SKM-1 (cell line): ENCODE data around the gene INA.
"Not testable (repeated sequence)": the region's sequence is repeated elsewhere in the genome, so short reads cannot be mapped to it uniquely, and the experiment has no call there.

Experiments used
- DNase-seq: peaks from one replicate; lab custom pipeline; 2025; ENCODE audit not compliant: unreplicated experiment; lab: John Stamatoyannopoulos, UW

INA gene

GRCh38 chr10:103276896-103277712, at the start of gene INA:
INA (plus strand) TSS chr10:103277138; CDS start chr10:103277212, 74 bp downstream.
- no peak for DNase-seq

- DNase-seq, result no peak
These were observed 49.5 kb upstream of the INA start for GRCh38 chr10:103227416-103227815.

DNA sequence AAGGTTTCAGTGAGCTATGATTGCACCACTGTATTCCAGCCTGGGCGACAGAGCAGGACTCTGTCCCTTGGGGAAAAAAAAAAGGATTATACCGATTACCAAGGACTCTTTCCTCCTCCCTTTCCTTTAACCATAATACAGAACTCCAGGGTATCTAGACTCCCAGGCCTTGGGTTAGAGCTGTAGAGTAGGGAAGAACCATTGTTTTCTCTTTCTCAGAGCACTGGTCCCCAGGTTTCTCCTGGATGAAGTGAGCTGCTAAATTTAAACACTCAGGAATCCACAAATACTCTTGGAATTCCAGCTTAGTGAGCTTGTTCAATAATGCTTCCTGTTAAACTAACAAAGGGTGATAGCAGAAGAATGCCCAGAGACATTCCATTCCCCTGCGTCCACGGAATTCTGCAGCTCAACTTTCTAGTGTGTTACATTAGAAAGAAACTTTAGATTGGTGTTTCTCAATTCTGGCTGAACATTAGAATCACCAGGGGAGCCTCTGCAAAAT, 45.8 kb upstream of the INA start:
- no peak for DNase-seq

DNA sequence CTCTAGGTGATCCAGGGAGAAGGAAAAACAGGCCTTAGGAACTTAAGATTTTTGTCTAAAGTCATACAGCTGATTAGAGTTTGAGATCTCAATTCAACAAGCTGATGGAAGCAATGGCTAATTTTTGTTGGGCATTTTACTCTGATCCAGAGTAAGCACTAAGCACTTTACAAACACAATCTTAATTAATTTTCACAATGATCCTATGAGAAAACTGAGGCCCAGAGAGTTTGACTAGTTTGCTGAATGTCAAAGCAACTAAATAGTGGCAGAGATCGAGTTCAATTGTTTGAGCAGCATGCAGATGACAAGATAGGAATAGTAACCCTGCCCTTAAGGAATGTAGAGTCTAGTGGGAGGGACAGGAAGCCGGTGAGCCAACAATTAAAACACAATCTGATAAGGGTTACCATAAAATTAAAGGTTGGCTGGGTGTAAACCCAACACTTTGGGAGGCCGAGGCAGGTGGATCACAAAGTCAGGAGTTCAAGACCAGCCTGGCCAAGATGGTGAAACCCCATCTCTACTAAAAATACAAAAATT, 44.7 kb upstream of the INA start:
- no peak for DNase-seq

DNA sequence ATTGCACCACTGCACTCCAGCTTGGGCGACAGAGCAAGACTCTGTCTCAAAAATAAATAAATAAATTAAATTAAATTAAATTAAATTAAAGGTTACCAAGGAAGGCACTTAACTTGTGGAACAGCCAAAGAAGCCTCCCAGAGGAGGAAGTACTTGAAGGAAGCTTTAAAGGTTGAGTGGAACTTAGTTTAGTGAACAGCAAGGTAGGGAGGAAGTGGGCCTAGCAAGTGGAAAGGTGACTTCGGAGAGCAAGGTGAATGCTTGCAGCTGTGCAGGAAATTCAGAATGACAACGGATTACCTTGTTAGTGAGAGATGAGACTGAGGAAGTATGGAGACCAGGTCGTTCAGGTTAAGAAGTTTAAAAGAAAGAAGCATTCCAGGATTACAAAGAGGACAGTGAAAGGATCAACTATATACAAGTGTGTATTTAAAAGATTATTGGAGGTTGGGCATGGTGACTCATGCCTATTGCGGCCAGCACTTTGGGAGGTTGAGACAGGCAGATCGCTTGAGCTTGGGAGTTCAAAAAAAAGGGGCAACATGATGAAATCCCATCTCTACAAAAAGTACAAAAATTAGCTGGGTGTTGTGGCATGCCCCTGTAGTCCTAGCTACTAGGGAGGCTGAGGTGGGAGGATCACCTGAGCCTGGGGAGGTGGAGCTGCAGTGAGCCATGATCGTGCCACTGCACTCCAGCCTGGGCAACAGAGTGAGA, 44.0 kb upstream of the INA start:
- DNase-seq, result no peak

DNA sequence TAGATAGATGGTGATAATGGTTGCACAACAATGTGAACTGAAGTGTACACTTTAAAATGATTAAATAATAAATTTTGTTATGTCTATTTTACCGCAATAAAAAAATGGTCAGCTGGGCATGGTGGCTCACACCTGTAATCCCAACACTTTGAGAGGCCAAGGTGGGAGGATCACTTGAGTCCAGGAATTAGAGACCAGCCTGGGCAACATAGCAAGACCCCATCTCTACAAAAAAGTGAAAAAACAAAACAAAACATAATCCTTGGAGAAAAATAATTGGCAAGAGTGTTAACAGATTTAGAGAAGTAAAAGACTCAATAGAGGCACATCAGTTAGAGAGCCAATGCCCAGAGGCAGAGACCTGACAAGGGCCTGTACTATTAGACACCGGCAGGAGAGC, 41.2 kb upstream of the INA start:
- DNase-seq, result no peak

- no peak for DNase-seq
These were observed 38.3 kb upstream of the INA start for GRCh38 chr10:103238506-103239252.

- no peak for DNase-seq
These were observed 35.5 kb upstream of the INA start for GRCh38 chr10:103241262-103242011.

- DNase-seq, result peak; percentile 56
These were observed 32.2 kb upstream of the INA start for GRCh38 chr10:103244666-103245271.

DNA sequence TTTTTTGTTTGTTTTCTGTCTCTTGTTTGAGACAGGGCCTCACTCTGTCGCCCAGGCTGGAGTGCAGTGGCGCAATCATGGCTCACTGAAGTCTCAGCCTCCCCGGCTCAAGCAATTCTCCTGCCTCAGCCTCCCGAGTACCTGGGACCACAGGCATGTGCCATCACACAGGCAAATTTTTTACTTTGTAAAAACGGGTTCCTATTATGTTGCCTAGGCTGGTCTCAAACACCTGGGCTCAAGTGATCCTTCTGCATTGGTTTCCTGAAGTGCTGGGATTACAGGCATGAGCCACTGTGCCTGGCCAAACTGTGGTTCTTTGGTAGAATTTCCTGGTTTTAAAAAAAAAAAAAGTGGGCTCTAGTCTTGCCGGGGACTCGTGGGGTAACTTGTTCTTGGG, 31.4 kb upstream of the INA start, which contains the start of gene RPEL1:
Gene RPEL1, plus strand, starts transcription at position 301 of the 400 bp plus-strand sequence. CDS start 110 bp downstream, outside the sequence.
- not testable (repeated sequence) for DNase-seq

DNA sequence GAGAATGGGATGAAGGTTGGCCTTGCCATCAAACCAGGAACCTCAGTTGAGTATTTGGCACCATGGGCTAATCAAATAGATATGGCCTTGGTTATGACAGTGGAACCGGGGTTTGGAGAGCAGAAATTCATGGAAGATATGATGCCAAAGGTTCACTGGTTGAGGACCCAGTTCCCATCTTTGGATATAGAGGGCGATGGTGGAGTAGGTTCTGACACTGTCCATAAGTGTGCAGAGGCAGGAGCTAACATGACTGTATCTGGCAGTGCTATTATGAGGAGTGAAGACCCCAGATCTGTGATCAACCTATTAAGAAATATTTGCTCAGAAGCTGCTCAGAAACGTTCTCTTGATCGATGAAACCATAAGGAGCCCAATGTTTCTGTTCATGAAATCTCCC, 30.6 kb upstream of the INA start:
- no peak for DNase-seq

DNA sequence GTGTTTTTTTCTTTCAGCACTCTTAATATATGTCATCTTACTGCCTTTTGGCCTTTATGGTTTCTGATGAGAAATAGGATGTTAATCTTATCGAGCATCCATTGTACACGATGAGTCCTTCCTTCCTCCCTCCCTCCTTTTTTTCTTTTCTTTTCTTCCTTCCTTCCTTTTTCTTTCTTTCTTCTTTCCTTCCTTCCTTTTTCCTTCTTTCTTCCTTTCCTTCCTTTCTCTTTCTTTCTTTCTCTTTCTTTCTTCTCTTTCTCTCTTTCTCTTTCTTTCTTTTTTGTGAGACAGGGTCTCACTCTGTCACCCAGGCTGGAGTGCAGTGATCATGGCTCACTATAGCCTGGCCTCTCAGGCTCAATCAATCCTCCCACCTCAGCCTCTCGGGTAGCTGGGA, 22.8 kb upstream of the INA start:
- no peak for DNase-seq

DNA sequence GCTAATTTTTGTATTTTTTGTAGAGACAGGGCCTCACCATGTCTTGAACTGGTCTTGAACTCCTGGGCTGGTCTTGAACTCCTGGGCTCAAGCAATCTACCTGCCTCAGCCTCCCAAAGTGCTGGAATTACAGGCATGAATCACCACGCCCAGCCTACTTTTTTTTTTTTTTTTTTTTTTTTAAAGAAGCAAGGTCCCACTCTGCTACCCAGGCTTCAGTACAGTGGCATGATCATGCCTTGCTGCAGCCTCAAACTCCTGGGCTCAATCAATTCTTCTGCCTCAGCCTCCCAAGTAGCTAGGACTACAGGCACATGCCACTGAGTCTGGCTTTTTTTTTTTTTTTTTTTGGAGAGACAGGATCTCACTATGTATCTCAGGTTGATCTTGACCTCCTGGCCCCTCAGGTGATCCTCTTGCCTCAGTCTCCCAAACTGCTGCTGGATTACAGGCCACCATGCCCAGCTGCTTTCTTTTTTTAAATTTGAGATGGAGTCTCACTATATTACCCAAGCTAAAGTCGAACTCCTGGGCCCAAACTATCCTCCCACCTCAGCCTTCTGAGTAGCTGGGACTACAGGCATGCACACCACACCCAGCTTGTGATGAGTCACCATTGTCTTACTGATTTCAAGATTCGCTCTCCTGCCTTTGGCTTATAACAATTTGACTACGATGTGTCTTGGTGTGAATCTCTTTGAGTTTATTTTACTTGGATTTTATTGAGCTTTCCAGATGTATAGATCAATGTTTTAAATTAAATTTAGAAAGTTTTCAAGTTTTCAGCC, 22.2 kb upstream of the INA start:
- DNase-seq, result no peak

DNA sequence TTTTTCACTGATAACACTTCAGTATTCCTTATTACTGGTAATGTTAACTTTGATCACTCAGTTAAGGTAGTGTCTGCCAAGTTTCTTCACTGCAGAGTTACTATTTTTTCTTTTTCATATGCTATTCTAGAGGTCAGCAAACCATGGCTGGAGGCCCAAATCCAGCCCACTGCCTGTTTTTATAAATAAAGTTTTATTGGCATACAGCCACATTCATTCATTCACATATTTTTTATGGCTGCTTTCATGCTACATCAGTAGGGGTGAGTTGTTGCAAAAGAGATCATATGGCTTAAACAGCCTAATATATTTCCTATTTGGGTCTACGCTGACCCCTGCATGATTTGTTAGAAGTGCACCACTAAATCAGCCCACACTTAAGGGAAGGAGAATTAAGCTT, 20.3 kb upstream of the INA start:
- no peak for DNase-seq

GRCh38 chr10:103257812-103258211, 19.1 kb upstream of the INA start:
- DNase-seq, result no peak

- DNase-seq, result not testable (repeated sequence)
These were observed 18.0 kb upstream of the INA start for GRCh38 chr10:103258928-103259327.

DNA sequence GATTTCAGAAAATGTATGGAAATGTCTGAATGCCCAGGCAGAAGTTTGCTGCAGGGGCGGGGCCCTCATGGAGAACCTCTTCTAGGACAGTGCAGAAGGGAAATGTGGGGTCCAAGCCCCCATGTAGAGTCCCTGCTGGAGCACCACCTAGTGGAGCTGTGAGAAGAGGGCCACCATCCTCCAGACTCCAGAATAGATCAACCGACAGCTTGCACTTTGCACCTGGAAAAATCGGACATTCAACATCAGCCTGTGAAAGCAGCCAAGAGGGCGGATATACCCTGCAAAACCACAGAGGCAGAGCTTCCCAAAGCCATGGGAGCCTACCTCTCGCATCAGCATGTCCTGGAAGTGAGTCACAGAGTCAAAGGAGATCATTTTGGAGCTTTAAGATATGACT, 16.9 kb upstream of the INA start:
- no peak for DNase-seq

GRCh38 chr10:103262229-103262628, 14.7 kb upstream of the INA start:
- no peak for DNase-seq

DNA sequence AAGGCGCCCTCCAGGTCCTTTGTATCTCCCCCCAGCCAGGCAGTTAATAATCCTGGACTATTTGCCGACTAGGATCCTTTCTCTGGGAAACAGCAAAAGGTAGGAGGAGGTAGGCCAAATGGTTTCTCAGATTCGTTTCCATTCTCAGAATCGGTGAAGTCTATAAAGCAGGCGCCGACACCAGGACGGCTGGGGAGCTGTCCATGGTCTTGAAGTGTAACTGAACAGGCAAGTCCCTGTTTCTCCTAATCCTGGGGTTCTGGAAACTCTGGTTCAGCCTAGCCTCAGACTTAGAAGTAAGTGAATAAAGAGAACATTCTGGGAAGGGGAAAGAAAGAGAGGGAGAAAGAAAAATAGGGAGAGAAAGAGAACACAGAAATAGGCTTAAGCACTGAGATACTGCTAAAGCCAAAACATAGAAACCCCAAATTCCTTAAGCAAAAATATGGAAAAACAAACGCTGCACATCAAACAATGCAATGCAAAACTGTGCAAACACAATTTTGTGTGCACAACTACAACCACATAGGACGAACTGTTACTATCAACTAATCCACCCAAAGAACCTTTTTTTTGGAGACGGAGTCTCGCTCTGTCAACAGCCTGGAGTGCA, 11.1 kb upstream of the INA start:
- no peak for DNase-seq
